Mesendoderm (in vitro differentiated cells): Measurements from ENCODE around the gene CBFB.

Experiments
- DNase-seq: peaks from one replicate; pipeline ENCODE4 v3.0.0; 2013
- H2AK5ac ChIP-seq: 2 replicates; pipeline ENCODE4 v1.6.1; 2013; ENCODE audit warnings: low read length, inconsistent platforms
- H2BK120ac ChIP-seq: 2 replicates; pipeline ENCODE4 v1.6.1; 2013; ENCODE audit warnings: low read depth, mild to moderate bottlenecking, low read length, moderate library complexity, mixed read lengths
- H2BK15ac ChIP-seq: replicated peaks from 2 replicates; pipeline ENCODE4 v1.6.1; 2013; ENCODE audit warnings: low read depth, mild to moderate bottlenecking, moderate library complexity
- H2BK5ac ChIP-seq: 2 replicates; pipeline ENCODE4 v1.6.1; 2013; ENCODE audit warnings: low read length, inconsistent platforms
- H3K18ac ChIP-seq: 2 replicates; pipeline ENCODE4 v1.6.1; 2013; ENCODE audit warnings: mild to moderate bottlenecking, low read length, mixed read lengths
- H3K23ac ChIP-seq: one replicate; pipeline ENCODE4 v1.6.1; 2013; ENCODE audit warnings: low read length
- H3K27ac ChIP-seq: 2 replicates; pipeline ENCODE4 v1.5.1; 2013; ENCODE audit warnings: low read depth, mild to moderate bottlenecking, inconsistent platforms, low read length, moderate library complexity
- H3K27me3 ChIP-seq: 2 replicates; pipeline ENCODE4 v1.6.1; 2013; ENCODE audit warnings: low read length, control low read depth, mild to moderate bottlenecking, inconsistent platforms; ENCODE audit not compliant: insufficient read depth, poor library complexity
- H3K36me3 ChIP-seq: 2 replicates; pipeline ENCODE4 v1.6.1; 2013; ENCODE audit warnings: low read length, inconsistent platforms; ENCODE audit not compliant: control insufficient read depth, insufficient read depth
- H3K4ac ChIP-seq: one replicate; pipeline ENCODE4 v1.6.1; 2013; ENCODE audit warnings: low read depth, mild to moderate bottlenecking, low read length, moderate library complexity
- H3K4me1 ChIP-seq: 2 replicates; pipeline ENCODE4 v1.6.1; 2013; ENCODE audit warnings: low read depth, low read length, inconsistent platforms; ENCODE audit not compliant: control insufficient read depth
- H3K4me2 ChIP-seq: 2 replicates; pipeline ENCODE4 v1.6.1; 2013; ENCODE audit warnings: low read length
- H3K4me3 ChIP-seq: 2 replicates; pipeline ENCODE4 v1.5.1; 2013; ENCODE audit warnings: mild to moderate bottlenecking, low read length
- H3K56ac ChIP-seq: one replicate; pipeline ENCODE4 v1.6.1; 2013; ENCODE audit warnings: low read length
- H3K79me1 ChIP-seq: 2 replicates; pipeline ENCODE4 v1.6.1; 2013; ENCODE audit warnings: low read length, inconsistent platforms
- H3K79me2 ChIP-seq: 2 replicates; pipeline ENCODE4 v1.6.1; 2013; ENCODE audit warnings: mild to moderate bottlenecking, low read length; ENCODE audit not compliant: control insufficient read depth, insufficient read depth
- H3K9ac ChIP-seq: 2 replicates; pipeline ENCODE4 v1.6.1; 2013; ENCODE audit warnings: low read length, inconsistent platforms
- H4K5ac ChIP-seq: one replicate; pipeline ENCODE4 v1.6.1; 2013; ENCODE audit warnings: low read length
- H4K8ac ChIP-seq: one replicate; pipeline ENCODE4 v1.6.1; 2013; ENCODE audit warnings: low read depth, mild to moderate bottlenecking, control low read depth, low read length, moderate library complexity
- WGBS: extraction: QIAGEN DNeasy Blood & Tissue Kit; methylation state at CpG from one replicate; pipeline ENCODE4 v1.1.7; 2013; ENCODE audit warnings: low lambda C conversion rate, missing lambda C conversion rate; ENCODE audit not compliant: insufficient coverage; ENCODE audit errors: extremely low coverage; 5-methylcytosine and 5-hydroxymethylcytosine counted together

Gene CBFB

DNA sequence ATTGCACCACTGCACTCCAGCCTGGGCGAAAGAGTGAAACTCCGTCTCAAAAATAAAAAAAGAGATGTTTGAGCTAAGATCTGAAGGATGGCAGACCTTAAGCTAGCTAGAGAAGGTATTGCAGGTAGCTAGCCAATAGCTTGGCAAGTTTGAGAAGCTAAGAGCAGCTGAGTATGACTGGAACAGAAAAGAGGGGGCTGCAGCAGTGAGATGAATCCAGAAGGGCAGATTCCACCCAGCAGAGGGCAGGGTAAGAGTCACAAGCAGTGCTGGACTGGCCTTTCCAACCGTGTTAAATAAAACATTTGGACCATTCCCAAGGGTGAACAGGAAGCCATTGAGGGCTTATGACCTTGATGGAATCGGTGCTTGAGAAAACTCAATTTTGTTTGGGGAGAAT lies 75.1 kb downstream of the CBFB start:
- Histone ChIP-seq H3K4me3 (no peak overlapping the region), H3K79me2 (no peaks in the 10 kb centered on the region), H4K8ac (no peak overlapping the region), H2BK15ac (no peak overlapping the region), H3K36me3 (no peaks in the 10 kb centered on the region), H2AK5ac (no peak overlapping the region), H2BK5ac (no peak overlapping the region), H3K56ac (no peak overlapping the region), H3K18ac (no peak overlapping the region), H3K27ac (no peak overlapping the region), H3K9ac (no peak overlapping the region), H4K5ac (no peak overlapping the region), H3K79me1 (no peaks in the 10 kb centered on the region), H3K23ac (no peak overlapping the region), H3K4me2 (no peak overlapping the region), H3K4ac (no peak overlapping the region), H2BK120ac (no peak overlapping the region), H3K4me1 (no peaks in the 10 kb centered on the region), H3K27me3 (no peaks in the 10 kb centered on the region)
- peak; percentile 79 for DNase-seq
- no CpG with 5 or more reads among the region's 4 CpGs for WGBS

DNA sequence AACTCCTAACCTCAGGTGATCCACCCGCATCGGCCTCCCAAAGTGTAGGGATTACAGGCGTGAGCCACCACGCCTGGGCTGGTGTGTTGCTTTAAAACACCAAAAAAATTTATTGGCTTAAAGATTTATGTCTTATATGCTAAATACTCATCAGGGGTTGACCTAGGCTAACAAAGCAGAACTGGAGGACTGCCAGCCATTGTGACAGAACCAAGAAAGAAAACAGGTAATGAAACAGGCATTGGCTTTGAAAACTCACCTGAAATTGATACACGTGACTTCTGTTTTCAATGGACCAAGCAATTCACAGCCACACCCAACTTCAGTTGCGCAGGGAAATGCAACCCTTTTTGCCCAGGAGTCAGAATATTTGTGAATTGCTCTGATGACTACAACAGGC lies 75.9 kb downstream of the CBFB start:
- Histone ChIP-seq H3K23ac (no peak overlapping the region), H2BK15ac (no peak overlapping the region)
- no CpG with 5 or more reads among the region's 6 CpGs for WGBS

DNA sequence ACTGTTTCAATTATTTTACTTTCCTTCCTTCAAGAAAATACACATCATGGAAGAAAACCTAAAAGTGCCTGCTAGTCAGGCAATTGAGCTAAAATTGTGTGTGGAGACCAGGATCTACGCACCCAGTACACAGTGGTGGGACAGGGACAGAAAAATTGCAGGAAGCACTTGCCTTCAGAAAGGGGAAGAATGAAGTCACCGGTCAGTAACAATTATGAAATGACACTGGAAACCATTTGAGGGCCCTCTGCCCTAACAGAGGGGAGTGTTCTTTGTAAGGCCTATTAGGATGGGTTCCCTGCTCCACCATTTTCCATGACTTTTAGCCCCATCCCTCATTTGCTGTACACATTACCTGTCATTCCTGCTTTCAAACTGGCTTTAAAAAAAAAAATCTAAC lies 76.3 kb downstream of the CBFB start:
- Histone ChIP-seq H3K79me1 (peaks cover under 1% of the 10 kb centered on the region), H2BK15ac (no peak overlapping the region), H3K27ac (no peak overlapping the region), H3K4me2 (no peak overlapping the region), H2AK5ac (no peak overlapping the region), H3K9ac (no peak overlapping the region), H3K4me1 (no peaks in the 10 kb centered on the region), H3K18ac (no peak overlapping the region), H2BK5ac (no peak overlapping the region), H3K4me3 (no peak overlapping the region), H4K8ac (no peak overlapping the region), H2BK120ac (no peak overlapping the region), H3K27me3 (no peaks in the 10 kb centered on the region), H3K56ac (no peak overlapping the region), H3K79me2 (peaks cover under 1% of the 10 kb centered on the region), H3K23ac (no peak overlapping the region), H3K36me3 (no peaks in the 10 kb centered on the region), H4K5ac (no peak overlapping the region), H3K4ac (no peak overlapping the region)
- DNase-seq, result no peak
- no CpG with 5 or more reads among the region's 2 CpGs for WGBS

More for the DNA sequence above, 75.9 kb downstream of the CBFB start:
- Histone ChIP-seq H3K4ac (no peak overlapping the region), H3K27me3 (no peaks in the 10 kb centered on the region), H3K36me3 (no peaks in the 10 kb centered on the region), H3K4me1 (no peaks in the 10 kb centered on the region), H2AK5ac (no peak overlapping the region), H2BK5ac (no peak overlapping the region), H4K5ac (no peak overlapping the region), H3K18ac (no peak overlapping the region), H3K79me2 (no peaks in the 10 kb centered on the region), H3K4me3 (no peak overlapping the region), H3K4me2 (no peak overlapping the region), H3K9ac (no peak overlapping the region), H2BK120ac (no peak overlapping the region), H3K79me1 (no peaks in the 10 kb centered on the region), H3K27ac (no peak overlapping the region), H3K56ac (no peak overlapping the region), H4K8ac (no peak overlapping the region)
- no peak for DNase-seq

DNA sequence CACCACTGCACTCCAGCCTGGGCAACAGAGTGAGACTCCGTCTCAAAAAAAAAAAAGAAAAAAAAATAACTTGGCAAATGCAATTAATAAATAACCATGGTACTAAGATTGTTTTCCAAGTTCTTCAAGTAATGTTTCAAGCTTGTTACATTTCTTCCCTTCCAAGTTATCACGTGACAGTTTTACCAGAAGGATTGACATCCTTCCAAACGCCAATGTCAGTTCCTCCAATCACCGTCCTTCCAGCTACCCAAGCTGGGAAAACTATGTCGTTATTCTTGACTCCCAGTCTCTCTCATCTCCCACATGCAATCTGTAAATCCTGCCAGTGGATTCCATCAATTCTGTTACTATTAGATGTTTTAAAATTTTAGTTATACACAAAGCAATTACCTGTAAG lies 76.9 kb downstream of the CBFB start:
- Histone ChIP-seq H3K27me3 (no peaks in the 10 kb centered on the region), H3K4ac (no peak overlapping the region), H3K18ac (no peak overlapping the region), H2AK5ac (no peak overlapping the region), H3K4me2 (no peak overlapping the region), H3K27ac (no peak overlapping the region), H3K56ac (no peak overlapping the region), H4K8ac (no peak overlapping the region), H3K79me1 (peaks cover 4% of the 10 kb centered on the region), H3K9ac (no peak overlapping the region), H3K4me1 (no peaks in the 10 kb centered on the region), H4K5ac (no peak overlapping the region), H2BK120ac (no peak overlapping the region), H2BK5ac (no peak overlapping the region), H3K36me3 (no peaks in the 10 kb centered on the region), H2BK15ac (no peak overlapping the region), H3K4me3 (no peak overlapping the region), H3K79me2 (peaks cover 6% of the 10 kb centered on the region), H3K23ac (no peak overlapping the region)
- no peak for DNase-seq
- WGBS, result no CpG with 5 or more reads among the region's 5 CpGs

DNA sequence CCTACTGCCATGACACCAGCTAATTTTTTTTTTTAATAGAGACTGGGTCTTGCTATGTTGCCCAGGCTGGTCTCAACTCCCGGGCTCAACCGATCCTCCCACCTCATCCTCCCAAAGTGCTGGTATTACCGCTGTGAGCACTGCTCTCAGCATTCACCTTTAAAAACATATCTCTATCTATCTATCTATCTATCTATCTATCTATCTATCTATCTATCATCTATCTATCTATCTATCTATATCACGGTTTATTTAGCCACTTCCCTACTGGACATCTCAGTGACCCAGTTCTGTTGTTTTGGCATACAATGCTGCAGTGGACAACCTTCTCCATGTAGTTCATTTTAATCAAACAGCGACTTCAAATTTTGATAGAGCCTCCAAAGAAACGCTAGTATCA lies 79.5 kb downstream of the CBFB start:
- Histone ChIP-seq H3K4me2 (no peak overlapping the region), H4K5ac (no peak overlapping the region), H3K18ac (no peak overlapping the region), H3K79me2 (peaks cover 24% of the 10 kb centered on the region), H3K23ac (no peak overlapping the region), H4K8ac (no peak overlapping the region), H2BK5ac (no peak overlapping the region), H2AK5ac (no peak overlapping the region), H3K27ac (no peak overlapping the region), H3K9ac (no peak overlapping the region), H3K27me3 (no peaks in the 10 kb centered on the region), H3K4ac (no peak overlapping the region), H3K79me1 (peaks cover 17% of the 10 kb centered on the region), H3K56ac (no peak overlapping the region), H3K4me1 (no peaks in the 10 kb centered on the region), H2BK120ac (no peak overlapping the region), H2BK15ac (no peak overlapping the region), H3K4me3 (no peak overlapping the region), H3K36me3 (no peaks in the 10 kb centered on the region)
- no CpG with 5 or more reads among the region's 6 CpGs for WGBS
- no peak for DNase-seq

DNA sequence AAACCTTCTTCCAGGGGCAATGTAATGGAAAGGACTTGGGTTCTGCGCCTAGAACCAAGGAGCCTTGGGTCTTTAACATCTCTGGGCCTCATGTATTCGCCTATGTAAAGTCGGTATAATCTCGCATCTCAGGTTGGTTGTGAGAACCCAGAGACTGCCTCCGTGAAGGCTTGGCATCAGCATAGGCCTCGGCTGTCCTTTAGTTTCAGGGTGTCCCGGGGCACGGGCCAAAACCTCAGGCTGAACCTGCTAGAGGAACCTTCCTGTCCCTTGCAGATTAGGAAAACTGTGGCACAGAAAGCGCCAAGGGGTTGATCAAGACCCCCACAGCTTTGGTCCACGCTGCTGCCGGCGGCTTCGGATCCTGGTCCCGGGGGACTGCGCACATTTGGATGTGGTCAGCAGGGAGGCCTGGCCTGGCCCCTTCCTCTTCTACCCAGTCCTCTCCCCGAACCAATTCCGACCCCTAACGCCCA lies 80.0 kb downstream of the CBFB start:
- H3K4ac ChIP-seq, result no peak overlapping the region
- WGBS, result no CpG with 5 or more reads among the region's 18 CpGs

More for the DNA sequence above, 80.0 kb downstream of the CBFB start:
- no peak overlapping the region for H2BK5ac ChIP-seq
- H3K4me1 ChIP-seq, result no peaks in the 10 kb centered on the region
- peak overlapping the region; percentile 73 for H3K4me3 ChIP-seq
- H3K79me2 ChIP-seq, result peaks cover 24% of the 10 kb centered on the region
- no peak overlapping the region for H4K5ac ChIP-seq
- H3K27ac ChIP-seq, result peak overlapping the region; percentile 8
- no peak overlapping the region for H2BK15ac ChIP-seq
- H3K79me1 ChIP-seq, result peaks cover 18% of the 10 kb centered on the region
- DNase-seq, result no peak
- no peak overlapping the region for H3K23ac ChIP-seq
- no peak overlapping the region for H4K8ac ChIP-seq
- H2BK120ac ChIP-seq, result no peak overlapping the region
- peak overlapping the region; percentile 100 for H3K9ac ChIP-seq
- no peak overlapping the region for H2AK5ac ChIP-seq
- no peak overlapping the region for H3K18ac ChIP-seq
- H3K4me2 ChIP-seq, result peak overlapping the region; percentile 100
- H3K36me3 ChIP-seq, result no peaks in the 10 kb centered on the region
- no peaks in the 10 kb centered on the region for H3K27me3 ChIP-seq
- H3K56ac ChIP-seq, result peak overlapping the region; percentile 100
